RWPE2 (cell line): ENCODE measurements around the gene SLC38A9.
A peak's percentile ranks its signal among the peaks of the same experiment; 100 is the strongest.
"Not testable (repeated sequence)": the region's sequence is repeated elsewhere in the genome, so short reads cannot be mapped to it uniquely, and the experiment has no call there.

Source experiments
- ATAC-seq: fragments of 200-7000 bp; cut with Tn5 transposase; 3 replicates; pipeline ENCODE4 v1.9.1; 2021; ENCODE audit warnings: low read depth
- DNase-seq: peaks from one replicate; pipeline ENCODE4 v3.0.0-alpha.2; 2020; ENCODE audit warnings: low spot score
- H3K27ac ChIP-seq: fragments of 450-650 bp; 2 replicates; pipeline ENCODE4 v1.5.1; 2017; ENCODE audit warnings: mild to moderate bottlenecking; ENCODE audit not compliant: poor library complexity, severe bottlenecking
- H3K27me3 ChIP-seq: fragments of 250-450 bp; sonication (Bioruptor Pico); 2 replicates; pipeline ENCODE4 v1.5.1; 2021; ENCODE audit warnings: mild to moderate bottlenecking, moderate library complexity; ENCODE audit not compliant: insufficient read depth, poor library complexity, severe bottlenecking
- H3K36me3 ChIP-seq: fragments of 250-450 bp; sonication (Bioruptor Pico); 2 replicates; pipeline ENCODE4 v1.5.1; 2020; ENCODE audit warnings: low read depth, mild to moderate bottlenecking, moderate library complexity
- H3K4me1 ChIP-seq: fragments of 250-450 bp; sonication (Bioruptor Pico); 2 replicates; pipeline ENCODE4 v1.5.1; 2021; ENCODE audit warnings: mild to moderate bottlenecking, moderate library complexity; ENCODE audit not compliant: insufficient read depth, poor library complexity, severe bottlenecking
- H3K4me3 ChIP-seq: fragments of 250-450 bp; sonication (Bioruptor Pico); 2 replicates; pipeline ENCODE4 v1.5.1; 2021; ENCODE audit warnings: mild to moderate bottlenecking, moderate library complexity; ENCODE audit not compliant: severe bottlenecking
- H3K9me3 ChIP-seq: fragments of 250-450 bp; sonication (Bioruptor Pico); 2 replicates; pipeline ENCODE4 v1.5.1; 2021; ENCODE audit warnings: mild to moderate bottlenecking, moderate library complexity; ENCODE audit not compliant: severe bottlenecking
- TF ChIP-seq, protein P1 (sequence below): fragments of 450-650 bp; IDR thresholded peaks from one replicate; pipeline ENCODE4 v1.5.1; 2017; ENCODE audit warnings: mild to moderate bottlenecking, moderate library complexity; ENCODE audit not compliant: poor library complexity, severe bottlenecking

Gene SLC38A9, protein sequence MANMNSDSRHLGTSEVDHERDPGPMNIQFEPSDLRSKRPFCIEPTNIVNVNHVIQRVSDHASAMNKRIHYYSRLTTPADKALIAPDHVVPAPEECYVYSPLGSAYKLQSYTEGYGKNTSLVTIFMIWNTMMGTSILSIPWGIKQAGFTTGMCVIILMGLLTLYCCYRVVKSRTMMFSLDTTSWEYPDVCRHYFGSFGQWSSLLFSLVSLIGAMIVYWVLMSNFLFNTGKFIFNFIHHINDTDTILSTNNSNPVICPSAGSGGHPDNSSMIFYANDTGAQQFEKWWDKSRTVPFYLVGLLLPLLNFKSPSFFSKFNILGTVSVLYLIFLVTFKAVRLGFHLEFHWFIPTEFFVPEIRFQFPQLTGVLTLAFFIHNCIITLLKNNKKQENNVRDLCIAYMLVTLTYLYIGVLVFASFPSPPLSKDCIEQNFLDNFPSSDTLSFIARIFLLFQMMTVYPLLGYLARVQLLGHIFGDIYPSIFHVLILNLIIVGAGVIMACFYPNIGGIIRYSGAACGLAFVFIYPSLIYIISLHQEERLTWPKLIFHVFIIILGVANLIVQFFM

DNA sequence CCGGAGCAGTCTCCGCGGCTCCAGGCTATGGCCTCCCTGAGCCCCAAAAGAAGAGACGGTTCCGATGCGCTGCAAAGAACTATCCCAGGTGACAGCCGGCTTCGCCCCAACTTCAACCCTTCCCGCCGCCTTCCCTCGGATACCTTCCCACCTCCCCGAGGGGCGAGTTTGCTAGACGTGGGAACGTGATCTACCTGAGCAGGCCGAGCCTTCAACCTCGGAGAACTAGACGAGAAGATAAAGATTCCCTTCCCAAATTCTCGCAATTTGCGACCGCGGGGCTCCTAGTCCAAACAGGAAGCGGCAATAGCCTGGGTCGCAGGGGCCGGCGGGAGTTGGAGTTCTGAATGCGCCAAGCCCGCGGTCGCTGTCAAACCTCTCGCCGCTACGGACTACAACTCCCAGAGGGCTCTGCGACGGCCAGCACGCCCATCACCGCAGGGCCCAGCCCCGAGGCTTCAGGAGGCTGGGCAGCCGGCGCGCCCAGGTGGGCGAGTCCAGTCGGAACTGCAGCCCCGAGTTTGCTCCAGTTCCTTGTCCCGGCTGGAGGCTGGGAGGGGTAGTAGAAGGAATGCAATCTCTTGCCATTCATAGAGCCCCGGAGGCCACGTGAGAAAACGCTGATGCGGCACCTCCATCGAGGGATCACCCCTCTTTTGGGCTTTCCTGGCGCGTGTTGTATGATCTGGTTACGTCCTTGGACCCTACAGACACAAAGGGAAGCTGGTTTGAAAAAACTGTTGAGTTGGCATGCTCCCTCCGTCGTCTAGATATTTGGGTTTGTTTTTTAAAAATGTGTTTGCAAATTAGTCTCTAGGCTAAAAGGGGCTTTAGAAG lies at the start of gene SLC38A9:
Gene SLC38A9, minus strand, starts transcription at position 302 of the 837 bp plus-strand sequence. CDS start 14,366 bp downstream, outside the sequence.
- peaks cover 12% of the 10 kb centered on the region for H3K36me3 ChIP-seq
- ATAC-seq (peak; percentile 99), DNase-seq (peak; percentile 97)
- peaks cover 8% of the 10 kb centered on the region for H3K4me1 ChIP-seq
- no peaks in the 10 kb centered on the region for H3K27me3 ChIP-seq
- TF ChIP-seq, protein P1, sequence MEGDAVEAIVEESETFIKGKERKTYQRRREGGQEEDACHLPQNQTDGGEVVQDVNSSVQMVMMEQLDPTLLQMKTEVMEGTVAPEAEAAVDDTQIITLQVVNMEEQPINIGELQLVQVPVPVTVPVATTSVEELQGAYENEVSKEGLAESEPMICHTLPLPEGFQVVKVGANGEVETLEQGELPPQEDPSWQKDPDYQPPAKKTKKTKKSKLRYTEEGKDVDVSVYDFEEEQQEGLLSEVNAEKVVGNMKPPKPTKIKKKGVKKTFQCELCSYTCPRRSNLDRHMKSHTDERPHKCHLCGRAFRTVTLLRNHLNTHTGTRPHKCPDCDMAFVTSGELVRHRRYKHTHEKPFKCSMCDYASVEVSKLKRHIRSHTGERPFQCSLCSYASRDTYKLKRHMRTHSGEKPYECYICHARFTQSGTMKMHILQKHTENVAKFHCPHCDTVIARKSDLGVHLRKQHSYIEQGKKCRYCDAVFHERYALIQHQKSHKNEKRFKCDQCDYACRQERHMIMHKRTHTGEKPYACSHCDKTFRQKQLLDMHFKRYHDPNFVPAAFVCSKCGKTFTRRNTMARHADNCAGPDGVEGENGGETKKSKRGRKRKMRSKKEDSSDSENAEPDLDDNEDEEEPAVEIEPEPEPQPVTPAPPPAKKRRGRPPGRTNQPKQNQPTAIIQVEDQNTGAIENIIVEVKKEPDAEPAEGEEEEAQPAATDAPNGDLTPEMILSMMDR: no peak
- H3K4me3 ChIP-seq: peak within 1 kb of the TSS; percentile 56
- no peaks in the 10 kb centered on the region for H3K9me3 ChIP-seq
- H3K27ac ChIP-seq: peak within 1 kb of the TSS; percentile 4

DNA sequence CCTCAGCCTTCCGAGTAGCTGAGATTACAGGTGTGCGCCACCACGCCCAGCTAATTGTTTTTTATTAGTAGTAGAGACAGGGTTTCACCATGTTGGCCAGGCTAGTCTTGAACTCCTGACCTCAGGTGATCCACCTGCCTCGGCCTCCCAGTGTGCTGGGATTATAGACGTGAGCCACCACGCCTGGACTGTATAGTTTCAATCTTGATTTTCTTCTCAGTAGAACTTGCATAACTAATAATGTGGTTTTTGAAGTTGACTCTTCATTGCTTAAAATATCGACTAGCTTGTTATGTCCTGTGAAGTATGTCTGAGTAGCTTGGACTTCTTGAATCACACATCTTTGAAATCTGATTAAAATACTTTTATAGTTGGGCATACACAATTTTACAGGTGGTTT lies 49.6 kb upstream of the SLC38A9 start:
- not testable (repeated sequence) for H3K36me3 ChIP-seq, DNase-seq, H3K9me3 ChIP-seq, ATAC-seq, H3K27me3 ChIP-seq, H3K4me1 ChIP-seq, H3K27ac ChIP-seq, H3K4me3 ChIP-seq

DNA sequence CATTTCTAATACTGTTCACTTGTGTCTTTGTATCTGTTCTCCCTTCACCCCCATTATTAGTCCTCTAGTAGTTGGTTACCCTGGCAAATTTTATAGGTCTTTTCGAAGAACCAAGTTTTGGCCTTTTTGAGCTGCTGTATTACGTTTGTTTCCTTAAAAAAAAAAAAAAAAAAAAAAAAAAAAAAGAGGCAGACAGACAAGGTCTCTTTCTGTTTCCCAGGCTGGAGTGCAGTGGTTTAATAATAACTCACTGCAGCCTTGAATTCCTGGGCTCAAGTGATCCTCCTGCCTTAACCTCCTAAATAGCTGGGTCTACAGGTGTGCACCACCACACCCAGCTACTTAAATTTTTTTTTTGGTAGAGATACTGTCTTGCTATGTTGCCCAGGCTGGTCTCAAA lies 46.6 kb upstream of the SLC38A9 start:
- Histone ChIP-seq H3K4me1 (no peaks in the 10 kb centered on the region), H3K36me3 (no peaks in the 10 kb centered on the region), H3K4me3 (no peak overlapping the region), H3K9me3 (no peaks in the 10 kb centered on the region), H3K27me3 (no peaks in the 10 kb centered on the region), H3K27ac (no peak overlapping the region)
- DNase-seq (no peak), ATAC-seq (no peak)
- TF ChIP-seq, protein P1: no peak

DNA sequence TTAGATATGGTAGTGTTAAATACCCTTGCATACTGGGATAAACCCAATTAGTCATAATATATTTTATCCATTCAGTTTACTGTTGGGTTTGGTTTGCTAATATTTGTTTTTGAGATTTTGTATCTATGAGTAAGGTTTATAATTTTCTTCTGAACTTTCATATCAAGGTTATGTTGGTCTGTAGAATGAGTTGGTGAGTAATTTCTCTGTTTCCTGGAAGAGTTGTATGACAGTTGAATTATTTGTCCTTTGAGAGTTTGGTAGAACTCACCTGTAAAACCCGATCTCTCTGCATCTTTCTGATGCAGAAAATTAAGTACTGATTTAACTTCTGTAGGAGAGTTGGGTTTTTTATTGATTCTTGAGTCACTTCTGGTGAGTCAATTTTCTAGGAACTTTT lies 46.1 kb upstream of the SLC38A9 start:
- Histone ChIP-seq H3K36me3 (no peaks in the 10 kb centered on the region), H3K27me3 (no peaks in the 10 kb centered on the region), H3K9me3 (no peaks in the 10 kb centered on the region), H3K27ac (no peak overlapping the region), H3K4me3 (no peak overlapping the region), H3K4me1 (no peaks in the 10 kb centered on the region)
- TF ChIP-seq, protein P1: no peak
- ATAC-seq: no peak
- DNase-seq: no peak

DNA sequence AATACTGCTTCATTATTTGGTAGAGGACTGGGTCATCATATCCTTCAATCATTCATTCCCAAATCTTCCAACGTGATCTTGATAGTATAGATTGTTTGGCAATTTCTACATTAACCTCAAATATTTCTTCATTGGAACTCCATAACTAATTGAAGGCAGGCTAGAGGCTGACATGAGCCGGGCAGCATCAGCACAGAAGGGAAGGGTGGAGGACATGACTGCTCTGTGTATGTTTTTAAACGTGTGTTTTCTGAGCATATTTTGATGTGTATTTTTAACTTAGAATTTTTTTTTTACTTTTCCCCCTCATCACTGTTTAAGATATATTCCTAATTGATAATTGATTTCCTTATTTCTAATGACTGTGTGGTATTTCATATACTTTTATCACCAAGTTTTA lies 38.4 kb upstream of the SLC38A9 start:
- ATAC-seq (no peak), DNase-seq (no peak)
- Histone ChIP-seq H3K4me1 (no peaks in the 10 kb centered on the region), H3K4me3 (no peak overlapping the region), H3K36me3 (no peaks in the 10 kb centered on the region), H3K27me3 (no peaks in the 10 kb centered on the region), H3K9me3 (no peaks in the 10 kb centered on the region), H3K27ac (no peak overlapping the region)
- TF ChIP-seq, protein P1: no peak
